OCI-LY3 (cell line): ENCODE measurements around the gene FUBP1.

ENCODE experiments used
- CTCF ChIP-seq: fragments of 200-600, 300-600 bp; sonication (generic); IDR thresholded peaks from 2 replicates; pipeline ENCODE4 v1.5.1; 2014; ENCODE audit warnings: antibody characterized with exemption, low read length, low read depth
- EZH2phosphoT487 ChIP-seq: fragments of 200-600 bp; shearing (Covaris generic); IDR thresholded peaks from 2 replicates; pipeline ENCODE4 v1.6.1; 2018; ENCODE audit warnings: antibody characterized with exemption, mixed run types, low read depth

- TF ChIP-seq CTCF (no peak), EZH2phosphoT487 (no peak)
These were observed 32.2 kb upstream of the FUBP1 start for GRCh38 chr1:78011050-78011449.
